HEK293 (cell line): ENCODE data around the gene CEP350.

Experiments used
- MYNN ChIP-seq: fragments of 450-650 bp; formaldehyde crosslinking; IDR thresholded peaks from 2 replicates; pipeline ENCODE4 v1.5.1; 2016; ENCODE audit warnings: missing biosample characterization, missing genetic modification characterization, borderline replicate concordance
- SALL2 ChIP-seq: fragments of 450-650 bp; formaldehyde crosslinking; IDR thresholded peaks from 2 replicates; pipeline ENCODE4 v1.5.0; 2017; ENCODE audit warnings: missing biosample characterization, mild to moderate bottlenecking, missing genetic modification characterization, borderline replicate concordance
- ZNF292 ChIP-seq: fragments of 450-650 bp; formaldehyde crosslinking; IDR thresholded peaks from 2 replicates; pipeline ENCODE4 v1.5.1; 2016; ENCODE audit warnings: low read depth, missing biosample characterization, missing genetic modification characterization, borderline replicate concordance
- ZNF521 ChIP-seq: fragments of 450-650 bp; formaldehyde crosslinking; IDR thresholded peaks from 2 replicates; pipeline ENCODE4 v1.5.1; 2017; ENCODE audit warnings: missing biosample characterization, mild to moderate bottlenecking, missing genetic modification characterization
- ZNF558 ChIP-seq: fragments of 450-650 bp; formaldehyde crosslinking; IDR thresholded peaks from 2 replicates; pipeline ENCODE4 v1.5.1; 2016; ENCODE audit warnings: missing biosample characterization, missing genetic modification characterization
- ZNF629 ChIP-seq: fragments of 450-650 bp; formaldehyde crosslinking; IDR thresholded peaks from 2 replicates; pipeline ENCODE4 v1.5.1; 2017; ENCODE audit warnings: missing biosample characterization, missing genetic modification characterization
- ZNF654 ChIP-seq: fragments of 450-650 bp; formaldehyde crosslinking; IDR thresholded peaks from 2 replicates; pipeline ENCODE4 v1.5.1; 2016; ENCODE audit warnings: low read depth, missing biosample characterization, missing genetic modification characterization
- TF ChIP-seq, protein P1 (sequence below): sonication (generic); formaldehyde crosslinking; IDR thresholded peaks from 2 replicates; pipeline ENCODE4 v1.8.1; 2022; ENCODE audit warnings: mild to moderate bottlenecking, moderate library complexity, missing genetic modification reagents
- TF ChIP-seq, protein P2 (sequence below): fragments of 450-650 bp; formaldehyde crosslinking; IDR thresholded peaks from 2 replicates; pipeline ENCODE4 v1.5.1; 2016; ENCODE audit warnings: missing biosample characterization, missing genetic modification characterization
- TF ChIP-seq, protein P3 (sequence below): fragments of 450-650 bp; formaldehyde crosslinking; IDR thresholded peaks from 2 replicates; pipeline ENCODE4 v1.5.1; 2016; ENCODE audit warnings: missing biosample characterization, missing genetic modification characterization
- TF ChIP-seq, protein P4 (sequence below): fragments of 450-650 bp; formaldehyde crosslinking; IDR thresholded peaks from 2 replicates; pipeline ENCODE4 v1.5.1; 2016; ENCODE audit warnings: missing biosample characterization, missing genetic modification characterization
- TF ChIP-seq, protein P5 (sequence below): fragments of 450-650 bp; formaldehyde crosslinking; IDR thresholded peaks from 2 replicates; pipeline ENCODE4 v1.5.1; 2016; ENCODE audit warnings: missing biosample characterization, missing genetic modification characterization

DNA sequence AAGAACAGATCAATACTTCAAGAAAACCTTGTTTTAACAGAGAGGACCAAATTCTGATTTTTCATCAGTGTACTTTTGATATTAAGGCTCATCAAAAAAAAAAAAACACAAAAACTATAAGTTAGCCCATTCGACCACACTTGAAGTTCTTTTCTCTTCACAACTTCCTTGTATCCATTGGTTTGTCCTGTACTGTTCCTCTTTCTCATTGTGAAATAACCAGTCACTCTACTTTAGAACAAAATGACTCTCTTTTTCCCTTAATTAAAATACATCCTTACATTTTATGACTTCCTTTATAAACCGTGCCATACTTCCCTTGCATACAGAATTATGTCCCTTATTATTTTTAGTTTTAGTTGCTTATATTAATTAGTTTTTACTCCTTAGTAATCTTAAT lies 208.4 kb downstream of the CEP350 start:
- TF ChIP-seq, protein P1, sequence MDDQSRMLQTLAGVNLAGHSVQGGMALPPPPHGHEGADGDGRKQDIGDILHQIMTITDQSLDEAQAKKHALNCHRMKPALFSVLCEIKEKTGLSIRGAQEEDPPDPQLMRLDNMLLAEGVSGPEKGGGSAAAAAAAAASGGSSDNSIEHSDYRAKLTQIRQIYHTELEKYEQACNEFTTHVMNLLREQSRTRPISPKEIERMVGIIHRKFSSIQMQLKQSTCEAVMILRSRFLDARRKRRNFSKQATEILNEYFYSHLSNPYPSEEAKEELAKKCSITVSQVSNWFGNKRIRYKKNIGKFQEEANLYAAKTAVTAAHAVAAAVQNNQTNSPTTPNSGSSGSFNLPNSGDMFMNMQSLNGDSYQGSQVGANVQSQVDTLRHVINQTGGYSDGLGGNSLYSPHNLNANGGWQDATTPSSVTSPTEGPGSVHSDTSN = no peak
- TF ChIP-seq, protein P2, sequence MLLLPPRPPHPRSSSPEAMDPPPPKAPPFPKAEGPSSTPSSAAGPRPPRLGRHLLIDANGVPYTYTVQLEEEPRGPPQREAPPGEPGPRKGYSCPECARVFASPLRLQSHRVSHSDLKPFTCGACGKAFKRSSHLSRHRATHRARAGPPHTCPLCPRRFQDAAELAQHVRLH (tag by site-specific recombination) = no peak
- TF ChIP-seq, protein P3, sequence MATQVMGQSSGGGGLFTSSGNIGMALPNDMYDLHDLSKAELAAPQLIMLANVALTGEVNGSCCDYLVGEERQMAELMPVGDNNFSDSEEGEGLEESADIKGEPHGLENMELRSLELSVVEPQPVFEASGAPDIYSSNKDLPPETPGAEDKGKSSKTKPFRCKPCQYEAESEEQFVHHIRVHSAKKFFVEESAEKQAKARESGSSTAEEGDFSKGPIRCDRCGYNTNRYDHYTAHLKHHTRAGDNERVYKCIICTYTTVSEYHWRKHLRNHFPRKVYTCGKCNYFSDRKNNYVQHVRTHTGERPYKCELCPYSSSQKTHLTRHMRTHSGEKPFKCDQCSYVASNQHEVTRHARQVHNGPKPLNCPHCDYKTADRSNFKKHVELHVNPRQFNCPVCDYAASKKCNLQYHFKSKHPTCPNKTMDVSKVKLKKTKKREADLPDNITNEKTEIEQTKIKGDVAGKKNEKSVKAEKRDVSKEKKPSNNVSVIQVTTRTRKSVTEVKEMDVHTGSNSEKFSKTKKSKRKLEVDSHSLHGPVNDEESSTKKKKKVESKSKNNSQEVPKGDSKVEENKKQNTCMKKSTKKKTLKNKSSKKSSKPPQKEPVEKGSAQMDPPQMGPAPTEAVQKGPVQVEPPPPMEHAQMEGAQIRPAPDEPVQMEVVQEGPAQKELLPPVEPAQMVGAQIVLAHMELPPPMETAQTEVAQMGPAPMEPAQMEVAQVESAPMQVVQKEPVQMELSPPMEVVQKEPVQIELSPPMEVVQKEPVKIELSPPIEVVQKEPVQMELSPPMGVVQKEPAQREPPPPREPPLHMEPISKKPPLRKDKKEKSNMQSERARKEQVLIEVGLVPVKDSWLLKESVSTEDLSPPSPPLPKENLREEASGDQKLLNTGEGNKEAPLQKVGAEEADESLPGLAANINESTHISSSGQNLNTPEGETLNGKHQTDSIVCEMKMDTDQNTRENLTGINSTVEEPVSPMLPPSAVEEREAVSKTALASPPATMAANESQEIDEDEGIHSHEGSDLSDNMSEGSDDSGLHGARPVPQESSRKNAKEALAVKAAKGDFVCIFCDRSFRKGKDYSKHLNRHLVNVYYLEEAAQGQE = no peak
- TF ChIP-seq, protein P4, sequence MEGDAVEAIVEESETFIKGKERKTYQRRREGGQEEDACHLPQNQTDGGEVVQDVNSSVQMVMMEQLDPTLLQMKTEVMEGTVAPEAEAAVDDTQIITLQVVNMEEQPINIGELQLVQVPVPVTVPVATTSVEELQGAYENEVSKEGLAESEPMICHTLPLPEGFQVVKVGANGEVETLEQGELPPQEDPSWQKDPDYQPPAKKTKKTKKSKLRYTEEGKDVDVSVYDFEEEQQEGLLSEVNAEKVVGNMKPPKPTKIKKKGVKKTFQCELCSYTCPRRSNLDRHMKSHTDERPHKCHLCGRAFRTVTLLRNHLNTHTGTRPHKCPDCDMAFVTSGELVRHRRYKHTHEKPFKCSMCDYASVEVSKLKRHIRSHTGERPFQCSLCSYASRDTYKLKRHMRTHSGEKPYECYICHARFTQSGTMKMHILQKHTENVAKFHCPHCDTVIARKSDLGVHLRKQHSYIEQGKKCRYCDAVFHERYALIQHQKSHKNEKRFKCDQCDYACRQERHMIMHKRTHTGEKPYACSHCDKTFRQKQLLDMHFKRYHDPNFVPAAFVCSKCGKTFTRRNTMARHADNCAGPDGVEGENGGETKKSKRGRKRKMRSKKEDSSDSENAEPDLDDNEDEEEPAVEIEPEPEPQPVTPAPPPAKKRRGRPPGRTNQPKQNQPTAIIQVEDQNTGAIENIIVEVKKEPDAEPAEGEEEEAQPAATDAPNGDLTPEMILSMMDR (tag by site-specific recombination) = no peak
- TF ChIP-seq ZNF654 (no peak), ZNF292 (tag by site-specific recombination) (no peak), MYNN (tag by site-specific recombination) (no peak), ZNF521 (tag by site-specific recombination) (no peak), ZNF629 (tag by site-specific recombination) (no peak), ZNF558 (no peak), SALL2 (tag by site-specific recombination) (no peak)
- TF ChIP-seq, protein P5, sequence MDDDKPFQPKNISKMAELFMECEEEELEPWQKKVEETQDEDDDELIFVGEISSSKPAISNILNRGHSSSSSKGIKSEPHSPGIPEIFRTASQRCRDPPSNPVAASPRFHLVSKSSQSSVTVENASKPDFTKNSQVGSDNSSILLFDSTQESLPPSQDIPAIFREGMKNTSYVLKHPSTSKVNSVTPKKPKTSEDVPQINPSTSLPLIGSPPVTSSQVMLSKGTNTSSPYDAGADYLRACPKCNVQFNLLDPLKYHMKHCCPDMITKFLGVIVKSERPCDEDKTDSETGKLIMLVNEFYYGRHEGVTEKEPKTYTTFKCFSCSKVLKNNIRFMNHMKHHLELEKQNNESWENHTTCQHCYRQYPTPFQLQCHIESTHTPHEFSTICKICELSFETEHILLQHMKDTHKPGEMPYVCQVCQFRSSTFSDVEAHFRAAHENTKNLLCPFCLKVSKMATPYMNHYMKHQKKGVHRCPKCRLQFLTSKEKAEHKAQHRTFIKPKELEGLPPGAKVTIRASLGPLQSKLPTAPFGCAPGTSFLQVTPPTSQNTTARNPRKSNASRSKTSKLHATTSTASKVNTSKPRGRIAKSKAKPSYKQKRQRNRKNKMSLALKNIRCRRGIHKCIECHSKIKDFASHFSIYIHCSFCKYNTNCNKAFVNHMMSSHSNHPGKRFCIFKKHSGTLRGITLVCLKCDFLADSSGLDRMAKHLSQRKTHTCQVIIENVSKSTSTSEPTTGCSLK = no peak
